NCI-H2196 (cell line): ENCODE measurements around the gene SIGLEC11.
"Not testable (repeated sequence)": the region's sequence is repeated elsewhere in the genome, so short reads cannot be mapped to it uniquely, and the experiment has no call there.

Experiments
- DNase-seq: peaks from one replicate; lab custom pipeline; 2025; ENCODE audit not compliant: unreplicated experiment; lab: John Stamatoyannopoulos, UW

SIGLEC11 gene

GRCh38 chr19:49983645-49984229 lies 22.8 kb upstream of the SIGLEC11 start:
- peak; percentile 60 for DNase-seq

GRCh38 chr19:49981603-49982593 lies 20.9 kb upstream of the SIGLEC11 start:
- DNase-seq: no peak

- no peak for DNase-seq
Observed at GRCh38 chr19:49978324-49978723, 17.4 kb upstream of the SIGLEC11 start.

GRCh38 chr19:49977881-49978280 lies 16.9 kb upstream of the SIGLEC11 start:
- DNase-seq: no peak

- DNase-seq: no peak
Observed at GRCh38 chr19:49977076-49977475, 16.1 kb upstream of the SIGLEC11 start.

GRCh38 chr19:49976496-49976895 lies 15.5 kb upstream of the SIGLEC11 start:
- no peak for DNase-seq

GRCh38 chr19:49975051-49975450 lies 14.1 kb upstream of the SIGLEC11 start:
- no peak for DNase-seq

GRCh38 chr19:49973987-49974386 lies 13.0 kb upstream of the SIGLEC11 start:
- no peak for DNase-seq

GRCh38 chr19:49972841-49973240 lies 11.9 kb upstream of the SIGLEC11 start:
- DNase-seq: no peak

GRCh38 chr19:49971991-49972411 lies 11.0 kb upstream of the SIGLEC11 start:
- no peak for DNase-seq

GRCh38 chr19:49969355-49969754 lies 8.4 kb upstream of the SIGLEC11 start:
- DNase-seq: not testable (repeated sequence)

- DNase-seq: no peak
Observed at GRCh38 chr19:49968279-49968922, 7.4 kb upstream of the SIGLEC11 start.

- DNase-seq: not testable (repeated sequence)
Observed at GRCh38 chr19:49959892-49960291, 1.1 kb downstream of the SIGLEC11 start.

- DNase-seq: not testable (repeated sequence)
Observed at GRCh38 chr19:49958596-49958995, 2.4 kb downstream of the SIGLEC11 start.

- DNase-seq: not testable (repeated sequence)
Observed at GRCh38 chr19:49958144-49958543, 2.8 kb downstream of the SIGLEC11 start.

GRCh38 chr19:49957262-49957915 lies 3.6 kb downstream of the SIGLEC11 start:
- DNase-seq: no peak

GRCh38 chr19:49956115-49956495 lies 4.9 kb downstream of the SIGLEC11 start:
- no peak for DNase-seq

GRCh38 chr19:49954933-49955332 lies 6.0 kb downstream of the SIGLEC11 start:
- DNase-seq: no peak

GRCh38 chr19:49954092-49954829 lies 6.7 kb downstream of the SIGLEC11 start:
- no peak for DNase-seq

GRCh38 chr19:49953416-49953815 lies 7.6 kb downstream of the SIGLEC11 start:
- no peak for DNase-seq
